HEK293T (cell line): ENCODE results near the gene NAA38.

Source experiments
- CTCF ChIA-PET: fragments of 350-600 bp; formaldehyde crosslinking; extraction: SDS; loops from one replicate; lab custom pipeline; 2021; ENCODE audit warnings: antibody characterized with exemption, inconsistent platforms; lab: Yijun Ruan, JAX
- POLR2A ChIA-PET: fragments of 350-600 bp; formaldehyde crosslinking; extraction: SDS; loops from one replicate; lab custom pipeline; 2020; ENCODE audit warnings: antibody characterized with exemption, inconsistent platforms; lab: Yijun Ruan, JAX
- DNase-seq: peaks from one replicate; pipeline ENCODE4 v3.0.0; 2012; ENCODE audit warnings: mixed read lengths; ENCODE audit errors: extremely low spot score
- ARNT ChIP-seq: fragments of 450-650 bp; IDR thresholded peaks from 2 replicates; pipeline ENCODE4 v1.6.1; 2017; ENCODE audit warnings: mild to moderate bottlenecking
- BHLHE40 ChIP-seq: fragments of 450-650 bp; IDR thresholded peaks from 2 replicates; pipeline ENCODE4 v1.6.1; 2016; ENCODE audit warnings: mild to moderate bottlenecking, moderate library complexity, borderline replicate concordance
- CTBP1 ChIP-seq: fragments of 450-650 bp; IDR thresholded peaks from 2 replicates; pipeline ENCODE4 v1.6.1; 2016; ENCODE audit warnings: borderline replicate concordance
- ELF4 ChIP-seq: fragments of 450-650 bp; IDR thresholded peaks from 2 replicates; pipeline ENCODE4 v1.6.1; 2017; ENCODE audit warnings: antibody characterized with exemption
- FOXA1 ChIP-seq: fragments of 450-650 bp; IDR thresholded peaks from 2 replicates; pipeline ENCODE4 v1.6.1; 2016; ENCODE audit warnings: mild to moderate bottlenecking
- FOXK2 ChIP-seq: fragments of 450-650 bp; IDR thresholded peaks from 2 replicates; pipeline ENCODE4 v1.6.1; 2016; ENCODE audit warnings: mild to moderate bottlenecking
- FOXM1 ChIP-seq: fragments of 450-650 bp; IDR thresholded peaks from 2 replicates; pipeline ENCODE4 v1.6.1; 2017; ENCODE audit warnings: mild to moderate bottlenecking, borderline replicate concordance
- HDGF ChIP-seq: fragments of 450-650 bp; IDR thresholded peaks from 2 replicates; pipeline ENCODE4 v1.6.1; 2017; ENCODE audit warnings: antibody characterized with exemption, borderline replicate concordance
- L3MBTL2 ChIP-seq: fragments of 450-650 bp; conservative IDR thresholded peaks from 2 replicates; pipeline ENCODE4 v1.6.1; 2016; ENCODE audit warnings: mild to moderate bottlenecking
- LEF1 ChIP-seq: fragments of 450-650 bp; IDR thresholded peaks from 2 replicates; pipeline ENCODE4 v1.6.1; 2017; ENCODE audit warnings: mild to moderate bottlenecking, borderline replicate concordance
- NFRKB ChIP-seq: fragments of 450-650 bp; IDR thresholded peaks from 2 replicates; pipeline ENCODE4 v1.6.1; 2016; ENCODE audit warnings: mild to moderate bottlenecking, moderate library complexity
- PKNOX1 ChIP-seq: fragments of 450-650 bp; IDR thresholded peaks from 2 replicates; pipeline ENCODE4 v1.6.1; 2016
- SP1 ChIP-seq: fragments of 450-650 bp; IDR thresholded peaks from 2 replicates; pipeline ENCODE4 v1.6.1; 2017
- SUZ12 ChIP-seq: fragments of 450-650 bp; IDR thresholded peaks from 2 replicates; pipeline ENCODE4 v1.6.1; 2016; ENCODE audit warnings: mild to moderate bottlenecking
- TARDBP ChIP-seq: fragments of 450-650 bp; IDR thresholded peaks from 2 replicates; pipeline ENCODE4 v1.6.1; 2016
- ZNF384 ChIP-seq: fragments of 450-650 bp; IDR thresholded peaks from 2 replicates; pipeline ENCODE4 v1.6.1; 2016

NAA38 gene

GRCh38 chr17:7840875-7841274 lies 16.5 kb downstream of the NAA38 start:
- ChIA-PET CTCF (no interaction called here), POLR2A (interaction anchor here (1.7 to 3.4 kb wide), 2 partner anchors 16 to 153 kb away, joined by 6 to 18 read pairs; partner anchors contain the start of genes NAA38, TP53 and WRAP53)
- no peak for DNase-seq
- TF ChIP-seq FOXA1 (no peak), SP1 (no peak), HDGF (no peak), ZNF384 (no peak), PKNOX1 (no peak), CTBP1 (no peak), SUZ12 (no peak), ARNT (no peak), ELF4 (no peak)

DNA sequence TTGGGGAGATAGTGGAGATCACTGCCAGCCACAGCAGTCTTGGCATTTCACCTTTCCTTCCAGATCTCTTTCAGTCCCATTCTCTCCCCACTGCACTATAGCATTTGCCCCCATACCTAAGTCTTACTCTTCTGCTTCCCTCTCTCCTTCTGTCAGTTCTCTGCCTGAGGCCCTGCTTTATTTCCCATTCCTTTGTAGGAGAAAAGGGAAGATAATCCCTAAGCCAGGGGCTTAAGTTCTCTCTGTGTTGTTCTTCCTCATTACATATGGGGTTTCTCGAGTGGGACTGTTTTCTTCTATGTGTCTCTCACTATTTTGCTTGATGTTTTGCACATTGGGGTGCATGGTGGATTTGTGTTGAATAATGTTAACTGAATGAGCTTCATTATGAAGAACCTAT lies 16.9 kb downstream of the NAA38 start:
- no peak for DNase-seq
- CTCF ChIA-PET: no interaction called here
- POLR2A ChIA-PET: interaction anchor here (1.7 to 3.4 kb wide), 2 partner anchors 16 to 152 kb away, joined by 6 to 18 read pairs; partner anchors contain the start of genes NAA38, TP53 and WRAP53
- TF ChIP-seq SUZ12: no peak

GRCh38 chr17:7839876-7840261 lies 17.5 kb downstream of the NAA38 start:
- CTCF ChIA-PET: no interaction called here
- POLR2A ChIA-PET: no interaction called here
- DNase-seq: no peak
- no peak for TF ChIP-seq NFRKB
- no peak for TF ChIP-seq PKNOX1
- TF ChIP-seq CTBP1: no peak
- TF ChIP-seq LEF1: no peak
- TF ChIP-seq ZNF384: no peak
- TF ChIP-seq BHLHE40: no peak; the same call in 1 of the 2 replicates
- no peak for TF ChIP-seq ARNT
- no peak for TF ChIP-seq ELF4
- no peak for TF ChIP-seq FOXM1
- no peak for TF ChIP-seq SP1
- no peak for TF ChIP-seq HDGF
- no peak for TF ChIP-seq SUZ12
- TF ChIP-seq TARDBP: no peak
- TF ChIP-seq L3MBTL2: no peak
- TF ChIP-seq FOXK2: no peak
- no peak for TF ChIP-seq FOXA1

GRCh38 chr17:7839190-7839875 lies 18.0 kb downstream of the NAA38 start:
- TF ChIP-seq PKNOX1 (no peak), SP1 (no peak), L3MBTL2 (no peak), TARDBP (no peak), FOXK2 (no peak), ARNT (no peak), BHLHE40 (no peak), LEF1 (no peak), FOXM1 (no peak), ELF4 (no peak), FOXA1 (no peak), HDGF (no peak), NFRKB (no peak), CTBP1 (no peak), SUZ12 (no peak)
- POLR2A ChIA-PET: interaction anchor here (0.7 to 1.1 kb wide), 3 partner anchors 17 to 153 kb away, joined by 3 to 4 read pairs (median 3); partner anchors contain the start of gene NAA38
- DNase-seq: no peak
- CTCF ChIA-PET: interaction anchor here (0.6 to 1.8 kb wide), 2 partner anchors 18 to 123 kb away, joined by 3 to 5 read pairs; no protein-coding TSS in a partner anchor

DNA sequence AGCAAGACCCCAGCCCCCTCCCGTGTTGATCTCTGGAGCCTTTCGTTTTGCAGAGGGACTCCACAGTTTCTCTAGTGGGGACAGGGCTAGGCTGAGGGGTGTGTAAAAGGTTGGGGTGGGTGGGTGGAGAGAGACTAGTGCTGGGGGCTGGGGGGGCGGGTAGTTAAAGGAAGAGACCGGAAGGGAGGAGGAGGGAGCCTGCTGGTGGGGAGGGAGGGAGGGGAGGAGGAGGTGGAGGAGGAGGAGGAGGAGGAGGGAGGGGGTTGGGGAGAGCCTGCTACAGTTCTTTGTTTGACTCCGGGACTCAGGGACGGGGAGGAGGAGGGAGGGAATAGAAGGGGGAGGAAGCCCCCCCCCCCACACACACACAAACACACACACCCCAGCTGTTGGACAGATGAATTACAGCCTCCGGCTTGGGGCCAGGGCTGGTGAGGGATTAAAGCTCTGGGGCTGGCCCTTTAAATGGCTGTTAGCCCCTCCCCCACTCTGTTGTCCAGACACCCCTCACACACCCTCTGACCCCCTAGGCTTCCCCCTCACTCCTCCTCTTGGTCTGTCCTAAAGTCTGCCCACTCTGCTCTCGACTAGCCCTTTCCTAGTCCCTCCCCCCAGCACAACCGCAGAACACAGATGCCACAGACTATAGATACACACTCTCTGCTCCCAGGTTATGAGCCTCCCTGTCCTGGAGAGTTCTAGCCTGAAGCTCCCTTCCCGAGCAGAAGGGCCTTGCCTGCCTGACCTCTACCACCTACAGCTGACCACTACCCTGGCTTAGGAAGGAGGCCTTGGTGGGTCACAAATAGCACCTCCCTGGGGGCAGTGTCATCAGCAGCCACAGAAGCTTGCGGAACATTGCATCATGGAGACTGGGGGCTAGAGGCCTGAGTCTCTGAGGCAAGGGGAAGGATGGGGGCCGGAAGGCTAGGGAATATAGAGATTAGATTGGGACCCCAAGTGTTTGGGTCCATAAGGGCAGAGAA lies 19.0 kb downstream of the NAA38 start:
- CTCF ChIA-PET: interaction anchor here (0.6 to 1.8 kb wide), 2 partner anchors 18 to 122 kb away, joined by 3 to 5 read pairs; no protein-coding TSS in a partner anchor
- no peak for TF ChIP-seq LEF1
- no peak for TF ChIP-seq SUZ12
- TF ChIP-seq FOXM1: no peak
- no peak for TF ChIP-seq NFRKB
- TF ChIP-seq BHLHE40: no peak
- no peak for TF ChIP-seq SP1
- TF ChIP-seq TARDBP: no peak
- TF ChIP-seq L3MBTL2: no peak
- no peak for TF ChIP-seq ELF4
- TF ChIP-seq FOXA1: no peak
- no peak for TF ChIP-seq ARNT
- TF ChIP-seq HDGF: no peak
- no peak for TF ChIP-seq CTBP1
- TF ChIP-seq PKNOX1: no peak; the same call in 1 of the 2 replicates
- TF ChIP-seq ZNF384: no peak
- no peak for TF ChIP-seq FOXK2
- DNase-seq: no peak
- POLR2A ChIA-PET: interaction anchor here (0.6 to 1.1 kb wide), 5 partner anchors 18 to 152 kb away, joined by 3 to 5 read pairs (median 3); partner anchors contain the start of genes CNTROB, NAA38, TP53 and WRAP53
